Right lobe of liver (tissue), 6 donors: Measurements from ENCODE around the gene PTPRK. TPM values are rescaled to one million over a fixed set of nuclear protein-coding genes. Genes with fewer than 3 reads are reported as not detected.

Source experiments
- ATAC-seq, 4 donors: fragments of 200-7000 bp; cut with Tn5 transposase; one replicate each; pipeline ENCODE4 v1.9.1; 2020; ENCODE audit warnings: mild to moderate bottlenecking in 4 of 4, moderate library complexity in 4 of 4
- DNase-seq, 3 donors: peaks; one replicate each; pipeline ENCODE4 v3.0.0-alpha.2; 2020
- H3K27ac ChIP-seq, 3 donors: fragments of 200-600 bp; one replicate each; pipeline ENCODE4 v1.8.0; 2022
- H3K27me3 ChIP-seq, 2 donors: fragments of 200-600 bp; one replicate each; pipeline ENCODE4 v1.8.0; 2022
- H3K36me3 ChIP-seq, 4 donors: fragments of 200-600 bp; sonication (generic) in 1 of 4; one replicate each; pipeline versions ENCODE4 v1.5.1 to v1.8.0; 2017 to 2022; ENCODE audit warnings: control low read depth in 1 of 4
- H3K4me1 ChIP-seq, 4 donors: fragments of 200-600 bp; sonication (generic) in 1 of 4; one replicate each; pipeline versions ENCODE4 v1.5.1 to v1.8.0; 2017 to 2022; ENCODE audit warnings: control low read depth in 1 of 4
- H3K4me3 ChIP-seq, 3 donors: fragments of 200-600 bp; one replicate each; pipeline ENCODE4 v1.8.0; 2022
- H3K9me3 ChIP-seq, 4 donors: fragments of 200-600 bp; sonication (generic) in 1 of 4; one replicate each; pipeline versions ENCODE4 v1.5.1 to v1.8.0; 2017 to 2022; ENCODE audit warnings: control low read depth in 1 of 4
- CTCF ChIP-seq, 4 donors: fragments of 200-600 bp in 3 of 4; fragments of 450-650 bp in 1 of 4; IDR thresholded peaks; one replicate each; pipeline versions ENCODE4 v1.5.1 to v1.8.0; 2016 to 2022; ENCODE audit warnings: antibody characterized with exemption in 4 of 4, mild to moderate bottlenecking in 2 of 4
- POLR2A ChIP-seq: fragments of 450-650 bp; IDR thresholded peaks from one replicate; pipeline ENCODE4 v1.6.1; 2017; ENCODE audit warnings: antibody characterized with exemption, mild to moderate bottlenecking
- WGBS: methylation state at CpG from one replicate; pipeline ENCODE4 v1.1.6; 2018; ENCODE audit warnings: low coverage, low lambda C conversion rate; ENCODE audit not compliant: insufficient coverage; ENCODE audit errors: missing lambda C conversion rate; 5-methylcytosine and 5-hydroxymethylcytosine counted together
- intact Hi-C, 2 donors: fragments of 100-400 bp; cut with DNase I; formaldehyde crosslinking; loops; one replicate each; pipeline versions ENCODE4 v1.11.2 to v1.14.1; 2022
- total RNA-seq, 6 experiments: library from RNA; depleted of rRNA in 2 of 6; stranded (reverse); fragments of >200 nt in 2 of 6; fragmentation: NEBNext Ultra II Directional in 3 of 6; extraction: Animal tissue kit (Norgen Biotek cat#: 25700) in 3 of 6; gene quantifications; one replicate each; pipeline versions ENCODE4 v1.1.0 to v1.2.4, GENCODE V29; 2016 to 2023
- donor health status: DM: no; HTN: yes; CAD: no.
- donor health status: DM: no; HTN: no; CAD: no.
- donor health status: DM: no; HTN: no; CAD: no.
- donor health status: DM: no; HTN: yes; CAD: no.
- donor health status: DM: no; HTN: yes; CAD: no.

The PTPRK gene
- total RNA-seq, 6 experiments from 2014 or later = 27.7 to 54.5 (median 35.7) TPM

- Histone ChIP-seq H3K4me3 (no peak overlapping the region), H3K27ac (no peak overlapping the region), H3K27me3 (no peaks in the 10 kb centered on the region), H3K4me1 (peaks cover 0 to 33% (median 8%) of the 10 kb centered on the region in 4 donors), H3K36me3 (no peaks in the 10 kb centered on the region), H3K9me3 (no peaks in the 10 kb centered on the region)
- no peak for TF ChIP-seq CTCF (IDR thresholded peaks at IDR 0.05)
- no peak for TF ChIP-seq POLR2A
- intact Hi-C loops = no loop called here
- 42% methylated on average over 3 of the region's 3 CpGs for WGBS
- no peak for DNase-seq
- no peak for ATAC-seq
Measured at GRCh38 chr6:128368213-128368944, 152.0 kb downstream of the PTPRK start.

DNA sequence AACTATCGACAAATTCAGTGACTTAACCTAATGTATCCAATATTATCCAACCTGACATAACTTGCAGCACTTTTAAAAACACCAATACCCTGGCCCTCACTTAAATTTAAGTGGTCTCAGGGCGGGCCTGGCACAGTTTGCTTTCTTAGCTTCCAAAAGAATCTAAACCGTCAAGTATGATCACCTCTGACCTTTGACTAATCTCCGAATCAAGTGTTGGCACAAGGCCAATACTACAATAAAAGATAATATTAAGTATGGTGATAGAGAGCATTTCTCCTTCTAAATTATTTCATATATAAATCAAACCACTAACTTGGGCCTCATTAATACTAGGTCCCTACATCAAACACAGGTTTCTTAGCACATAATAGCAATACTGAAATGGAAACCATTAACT, 153.0 kb downstream of the PTPRK start:
- H3K9me3 ChIP-seq = no peaks in the 10 kb centered on the region
- no peak for TF ChIP-seq CTCF (IDR thresholded peaks at IDR 0.05)
- no peak for TF ChIP-seq POLR2A
- no peaks in the 10 kb centered on the region for H3K27me3 ChIP-seq
- ATAC-seq (no peak), DNase-seq (no peak)
- intact Hi-C loops = no loop called here
- H3K4me1 ChIP-seq = peaks cover 0 to 33% (median 6%) of the 10 kb centered on the region in 4 donors
- no peak overlapping the region for H3K4me3 ChIP-seq
- H3K27ac ChIP-seq = no peak overlapping the region
- 53% methylated on average over 4 of the region's 4 CpGs for WGBS
- no peaks in the 10 kb centered on the region for H3K36me3 ChIP-seq

- no peak for TF ChIP-seq CTCF (IDR thresholded peaks at IDR 0.05)
- no peak for TF ChIP-seq POLR2A
- 33% methylated on average over 3 of the region's 3 CpGs for WGBS
Measured at GRCh38 chr6:128365520-128366160, 154.8 kb downstream of the PTPRK start.

GRCh38 chr6:128364766-128365519, 155.5 kb downstream of the PTPRK start:
- Histone ChIP-seq H3K27ac (peak overlapping the region in 2 of 3 donors; percentile 60 to 62), H3K9me3 (no peaks in the 10 kb centered on the region), H3K36me3 (no peaks in the 10 kb centered on the region), H3K27me3 (no peaks in the 10 kb centered on the region), H3K4me1 (peaks cover 0 to 33% (median 6%) of the 10 kb centered on the region in 4 donors), H3K4me3 (no peak overlapping the region)
- ATAC-seq (peak in 2 of 4 donors; percentile 5 to 6), DNase-seq (no peak)
- intact Hi-C loops = no loop called here
- 60% methylated on average over 3 of the region's 3 CpGs for WGBS
- no peak for TF ChIP-seq CTCF (IDR thresholded peaks at IDR 0.05)
- no peak for TF ChIP-seq POLR2A

More at GRCh38 chr6:128365520-128366160, 154.8 kb downstream of the PTPRK start:
- Histone ChIP-seq H3K36me3 (no peaks in the 10 kb centered on the region), H3K27me3 (no peaks in the 10 kb centered on the region), H3K4me3 (no peak overlapping the region), H3K9me3 (no peaks in the 10 kb centered on the region), H3K27ac (peak overlapping the region in 2 of 3 donors; percentile 60 to 62), H3K4me1 (peaks cover 0 to 33% (median 6%) of the 10 kb centered on the region in 4 donors)
- ATAC-seq = peak; percentile 66 to 81 (median 76)
- DNase-seq = no peak
- intact Hi-C loops = no loop called here
